Measurements from ENCODE around the gene METAP1. TPM values are rescaled to one million over a fixed set of nuclear protein-coding genes. Genes with fewer than 3 reads are reported as not detected.
A peak's percentile ranks its signal among the peaks of the same experiment; 100 is the strongest.

METAP1 gene
- total RNA-seq, 1 donor, result 52.8 TPM

- no peaks in the 10 kb centered on the region for H3K9me3 ChIP-seq (ENCODE audit: low read depth, low read length)
- peak overlapping the region; percentile 12 for H3K4me3 ChIP-seq (ENCODE audit: insufficient read depth, low read length)
- H3K36me3 ChIP-seq (ENCODE audit: insufficient read depth, low read length), result no peaks in the 10 kb centered on the region
- no peaks in the 10 kb centered on the region for H3K79me2 ChIP-seq (ENCODE audit: insufficient read depth, low read length)
- H2AFZ ChIP-seq (ENCODE audit: low read length), result peak overlapping the region; percentile 55
- no peaks in the 10 kb centered on the region for H4K20me1 ChIP-seq (ENCODE audit: insufficient read depth, low read length)
- H3K27me3 ChIP-seq (ENCODE audit: insufficient read depth, low read length), result no peaks in the 10 kb centered on the region
- DNase-seq (ENCODE audit: insufficient read length, low spot score, missing footprints), result peak; percentile 78
- peak overlapping the region; percentile 87 for H3K27ac ChIP-seq (ENCODE audit: low read depth, low read length)
- H3K4me2 ChIP-seq (ENCODE audit: insufficient read depth, low read length), result peak overlapping the region; percentile 53
- H3K4me1 ChIP-seq (ENCODE audit: insufficient read depth, low read length), result peaks cover 18% of the 10 kb centered on the region
- TF ChIP-seq CTCF (IDR thresholded peaks at IDR 0.05; ENCODE audit: extremely low read depth, low read depth, low read length), result no peak
Measured at GRCh38 chr4:98963538-98964433, 31.7 kb upstream of the METAP1 start.

GRCh38 chr4:98966926-98967325 lies 28.6 kb upstream of the METAP1 start:
- H3K79me2 ChIP-seq (ENCODE audit: insufficient read depth, low read length), result no peaks in the 10 kb centered on the region
- peaks cover 20% of the 10 kb centered on the region for H3K4me1 ChIP-seq (ENCODE audit: insufficient read depth, low read length)
- no peaks in the 10 kb centered on the region for H3K9me3 ChIP-seq (ENCODE audit: low read depth, low read length)
- H4K20me1 ChIP-seq (ENCODE audit: insufficient read depth, low read length), result no peaks in the 10 kb centered on the region
- no peaks in the 10 kb centered on the region for H3K36me3 ChIP-seq (ENCODE audit: insufficient read depth, low read length)
- H2AFZ ChIP-seq (ENCODE audit: low read length), result no peak overlapping the region
- H3K27me3 ChIP-seq (ENCODE audit: insufficient read depth, low read length), result no peaks in the 10 kb centered on the region
- H3K4me2 ChIP-seq (ENCODE audit: insufficient read depth, low read length), result no peak overlapping the region
- H3K4me3 ChIP-seq (ENCODE audit: insufficient read depth, low read length), result no peak overlapping the region
- TF ChIP-seq CTCF (IDR thresholded peaks at IDR 0.05; ENCODE audit: extremely low read depth, low read depth, low read length), result no peak
- no peak overlapping the region for H3K27ac ChIP-seq (ENCODE audit: low read depth, low read length)
- DNase-seq (ENCODE audit: insufficient read length, low spot score, missing footprints), result no peak

- no peak for DNase-seq (ENCODE audit: insufficient read length, low spot score, missing footprints)
- no peak overlapping the region for H2AFZ ChIP-seq (ENCODE audit: low read length)
- H3K79me2 ChIP-seq (ENCODE audit: insufficient read depth, low read length), result no peaks in the 10 kb centered on the region
- H3K9me3 ChIP-seq (ENCODE audit: low read depth, low read length), result no peaks in the 10 kb centered on the region
- no peaks in the 10 kb centered on the region for H3K27me3 ChIP-seq (ENCODE audit: insufficient read depth, low read length)
- H4K20me1 ChIP-seq (ENCODE audit: insufficient read depth, low read length), result no peaks in the 10 kb centered on the region
- H3K27ac ChIP-seq (ENCODE audit: low read depth, low read length), result no peak overlapping the region
- no peak for TF ChIP-seq CTCF (IDR thresholded peaks at IDR 0.05; ENCODE audit: extremely low read depth, low read depth, low read length)
- no peak overlapping the region for H3K4me3 ChIP-seq (ENCODE audit: insufficient read depth, low read length)
- peaks cover 20% of the 10 kb centered on the region for H3K4me1 ChIP-seq (ENCODE audit: insufficient read depth, low read length)
- H3K36me3 ChIP-seq (ENCODE audit: insufficient read depth, low read length), result no peaks in the 10 kb centered on the region
- no peak overlapping the region for H3K4me2 ChIP-seq (ENCODE audit: insufficient read depth, low read length)
Measured at GRCh38 chr4:98967786-98968329, 27.7 kb upstream of the METAP1 start.
